Activated CD8-positive, alpha-beta memory T cell treated with anti-CD3 and anti-CD28 coated beads for 4 hours (primary cell): Measurements from ENCODE around the gene GID8.

Source experiments
- DNase-seq, 2 donors: peaks; one replicate each; pipeline ENCODE4 v3.0.0-alpha.2; 2020; ENCODE audit warnings: low read depth in 2 of 2

GID8 gene

DNA sequence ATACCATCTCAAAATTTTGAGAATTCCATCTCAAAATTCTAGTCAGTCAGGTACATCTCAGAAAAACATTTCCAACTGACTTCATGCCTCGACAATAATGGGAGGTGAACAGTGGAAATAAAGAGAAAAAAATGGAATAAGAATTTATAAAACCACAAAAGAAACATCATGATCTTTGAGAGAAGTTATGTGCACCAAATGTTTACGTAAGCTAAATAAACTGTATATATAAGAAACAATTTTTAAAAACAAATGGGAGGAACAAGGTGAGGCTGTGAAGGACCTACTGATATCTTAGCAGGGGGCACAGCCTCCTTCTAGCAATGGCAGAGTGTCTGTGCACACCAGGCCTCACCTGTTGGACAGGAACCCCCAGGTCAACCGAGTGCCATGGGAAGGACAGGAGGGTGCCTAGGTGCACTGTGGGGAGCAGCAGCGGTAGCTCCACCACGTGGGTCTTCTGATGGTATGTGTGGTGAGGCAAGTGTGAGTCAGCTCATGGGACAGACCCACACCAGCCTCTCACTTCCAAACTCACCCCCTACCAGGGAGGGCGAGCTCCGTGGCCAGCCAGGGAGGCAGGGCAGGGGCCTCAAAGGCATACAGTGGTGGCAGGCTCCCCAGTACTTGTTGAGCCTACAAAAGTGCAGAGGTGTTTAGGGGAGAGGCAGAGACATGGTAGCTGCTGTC lies 34.9 kb upstream of the GID8 start:
- no peak for DNase-seq

DNA sequence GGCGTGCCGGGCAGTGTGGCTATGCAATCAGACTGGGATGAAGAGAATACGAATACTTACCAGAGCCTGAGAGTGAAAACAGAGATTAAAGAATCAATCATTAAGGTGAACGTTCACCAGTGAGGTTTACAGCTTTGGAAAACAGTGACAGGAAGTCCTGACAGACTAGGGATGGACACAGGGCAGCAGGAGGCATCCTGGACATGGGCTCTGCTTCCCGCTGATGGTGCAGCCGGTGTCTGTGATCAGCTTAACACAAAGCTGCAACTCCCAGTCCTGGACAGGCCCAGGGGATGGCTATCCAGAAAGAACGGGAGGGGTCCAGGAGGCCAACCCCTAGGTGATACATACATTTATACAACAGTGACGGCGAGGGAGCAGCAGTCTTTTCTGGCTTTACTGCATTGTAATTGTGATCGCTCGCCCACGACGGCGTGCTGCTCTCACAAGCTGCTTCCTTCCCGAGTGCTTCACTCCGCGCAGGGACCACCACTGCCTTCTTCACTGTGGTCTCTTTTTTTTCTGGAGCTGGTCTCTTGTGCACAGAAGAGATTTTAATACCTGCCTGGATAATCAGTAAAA lies 32.3 kb upstream of the GID8 start:
- no peak for DNase-seq

DNA sequence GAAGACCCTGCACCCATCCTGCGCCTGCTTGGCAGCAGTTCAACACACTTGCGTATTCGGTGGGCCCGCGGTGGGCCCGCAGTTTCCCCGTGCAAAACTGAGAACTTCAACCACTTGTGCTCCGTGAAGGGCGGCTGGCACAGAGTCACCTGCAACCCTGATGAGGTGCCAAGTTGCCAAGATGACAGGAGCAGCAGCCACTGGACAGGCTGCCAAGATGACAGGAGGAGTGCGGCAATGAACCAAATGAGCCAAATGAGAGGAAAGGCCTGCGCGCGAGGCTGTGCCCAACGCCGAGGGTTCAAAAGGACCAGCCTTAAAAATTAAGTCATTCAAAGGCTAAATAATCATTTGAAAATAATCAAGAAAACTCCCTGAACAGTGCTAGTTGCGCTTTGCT lies 31.7 kb upstream of the GID8 start:
- DNase-seq, result no peak

DNA sequence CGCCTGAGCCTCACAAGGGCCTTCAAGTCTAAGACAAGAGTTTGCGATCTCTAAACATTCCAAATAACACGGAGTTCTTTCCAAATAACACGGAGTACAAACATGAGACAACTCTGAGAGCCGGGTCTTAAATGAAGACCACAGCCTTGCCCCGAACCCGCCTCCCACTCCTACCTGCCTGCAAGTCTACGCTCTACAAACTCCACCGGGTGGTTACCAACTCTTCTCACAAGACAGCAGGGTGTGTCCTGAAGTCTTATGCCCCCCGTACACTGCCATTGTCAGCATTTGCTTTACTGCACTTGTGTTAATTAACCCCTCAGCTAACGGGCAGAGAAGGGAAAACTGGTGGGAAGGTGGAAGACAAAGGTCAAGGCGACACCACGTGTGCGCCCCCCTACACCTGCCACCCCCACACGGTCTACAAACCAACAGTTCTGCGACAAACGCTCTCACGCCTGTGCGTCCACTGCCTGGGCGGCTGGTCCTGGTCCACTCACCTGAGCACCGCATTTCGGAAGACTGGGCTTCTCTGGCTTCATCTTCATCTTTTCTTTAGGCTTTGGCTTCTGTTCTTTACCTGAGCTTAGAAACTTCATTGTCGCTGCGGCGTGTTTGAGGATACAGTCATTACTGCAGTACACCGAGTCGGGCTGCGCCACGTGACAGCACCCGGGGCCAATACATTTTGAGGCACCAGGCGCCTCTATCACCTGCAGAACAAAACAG lies 31.1 kb upstream of the GID8 start:
- DNase-seq, result no peak

DNA sequence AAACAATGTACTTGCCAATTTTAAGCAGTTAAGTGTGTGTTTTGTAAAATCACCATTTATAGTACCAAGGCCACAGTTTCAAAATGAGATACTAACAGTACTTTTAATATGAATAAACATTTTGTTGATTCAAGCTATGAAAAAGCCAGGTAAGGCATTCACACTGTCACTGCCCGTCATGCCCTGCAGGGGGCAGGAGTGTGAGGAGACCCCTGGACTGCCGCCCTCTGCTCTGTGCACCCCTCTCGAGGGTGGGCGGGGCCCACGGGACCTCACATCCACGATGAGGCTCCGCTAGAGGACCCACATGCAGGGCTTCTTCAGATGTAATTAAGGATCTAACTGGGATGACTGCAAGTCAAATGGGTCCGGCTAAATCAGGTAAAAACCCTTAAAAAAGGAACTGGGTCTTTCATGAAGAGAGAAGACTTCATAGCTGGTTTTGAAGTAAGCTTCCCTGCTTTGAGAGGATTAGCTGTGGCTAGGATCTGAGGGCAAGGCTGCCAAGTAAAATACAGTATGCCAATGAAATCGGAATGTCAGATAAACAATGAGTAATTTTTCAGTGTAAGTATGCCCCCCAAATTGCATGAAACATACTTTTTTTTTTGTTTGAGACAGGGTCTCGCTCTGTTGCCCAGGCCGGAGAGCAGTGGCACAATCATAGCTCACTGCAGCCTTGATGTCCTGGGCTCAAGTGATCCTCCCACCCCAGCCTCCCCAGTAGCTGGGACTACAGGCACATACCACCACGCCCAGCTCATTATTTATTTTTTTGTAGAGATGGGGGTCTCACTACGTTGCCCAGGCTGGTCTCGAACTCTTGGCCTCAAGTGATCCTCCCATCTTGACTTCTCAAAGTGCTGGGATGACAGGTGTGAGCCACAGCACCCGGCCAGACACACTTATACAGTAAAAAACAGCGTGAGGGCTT lies 30.3 kb upstream of the GID8 start:
- no peak for DNase-seq

DNA sequence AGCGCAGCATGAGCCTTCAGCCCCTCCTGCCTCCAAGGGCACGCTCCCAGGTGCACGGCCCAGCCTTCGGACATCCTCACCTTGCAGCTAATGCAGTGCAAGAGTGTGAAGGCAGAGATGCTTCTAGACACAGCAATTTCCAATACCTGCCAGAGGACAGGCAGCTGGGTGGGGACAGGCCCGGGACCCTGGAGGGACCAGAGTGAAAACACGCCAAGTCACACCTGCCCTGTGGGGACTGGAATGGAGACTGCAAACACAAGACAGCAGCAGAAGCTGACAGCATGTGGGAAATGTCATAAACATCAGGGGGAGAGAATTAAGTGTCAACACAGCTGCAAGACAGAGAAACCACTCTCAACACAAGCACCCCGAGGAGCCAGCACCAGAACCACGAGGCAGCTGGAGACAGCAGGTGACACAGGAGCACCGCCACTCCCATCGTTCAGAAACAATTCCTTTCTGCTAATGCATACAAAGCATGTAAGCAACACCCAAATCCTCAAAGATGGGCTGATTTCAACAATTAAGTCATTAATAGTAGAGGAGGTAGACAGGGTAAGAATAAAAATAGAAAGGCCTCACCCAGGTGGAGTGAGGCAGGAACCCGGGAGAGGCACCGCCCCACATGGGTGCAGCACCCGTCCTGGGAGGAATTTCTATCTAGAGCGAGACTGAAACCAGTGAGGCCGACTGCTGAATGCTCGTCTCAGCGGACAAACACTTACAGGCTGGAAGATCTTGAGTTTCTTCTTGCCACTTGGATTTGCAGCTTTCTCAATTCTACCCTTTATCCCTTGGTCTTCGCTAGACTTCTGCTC lies 28.8 kb upstream of the GID8 start:
- no peak for DNase-seq

DNA sequence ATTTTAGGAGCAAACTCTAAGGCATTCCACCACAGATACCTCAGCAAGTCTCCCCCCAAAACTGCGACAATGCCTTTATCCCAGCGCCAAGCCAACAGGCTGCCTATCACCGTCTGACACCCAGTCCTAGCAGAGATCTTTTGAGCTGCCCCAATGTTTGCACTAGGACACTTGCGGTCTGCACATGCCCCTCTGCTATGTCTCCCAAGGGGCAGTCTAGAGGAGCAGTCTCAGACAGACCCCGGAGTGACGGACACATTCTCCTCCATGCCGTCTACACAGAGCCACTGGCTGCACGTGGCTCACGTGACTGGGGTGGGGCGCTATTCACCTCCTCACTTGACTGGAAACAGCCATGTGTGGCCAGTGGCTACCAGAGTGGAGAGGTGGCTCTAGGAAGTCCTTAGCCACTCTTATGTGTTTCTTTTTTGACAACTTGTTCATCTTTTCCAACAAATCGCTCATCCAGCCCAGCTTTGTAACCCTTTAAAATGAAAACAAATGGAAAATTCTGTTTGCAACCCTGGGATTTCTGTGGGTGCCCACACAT lies 27.7 kb upstream of the GID8 start:
- no peak for DNase-seq

DNA sequence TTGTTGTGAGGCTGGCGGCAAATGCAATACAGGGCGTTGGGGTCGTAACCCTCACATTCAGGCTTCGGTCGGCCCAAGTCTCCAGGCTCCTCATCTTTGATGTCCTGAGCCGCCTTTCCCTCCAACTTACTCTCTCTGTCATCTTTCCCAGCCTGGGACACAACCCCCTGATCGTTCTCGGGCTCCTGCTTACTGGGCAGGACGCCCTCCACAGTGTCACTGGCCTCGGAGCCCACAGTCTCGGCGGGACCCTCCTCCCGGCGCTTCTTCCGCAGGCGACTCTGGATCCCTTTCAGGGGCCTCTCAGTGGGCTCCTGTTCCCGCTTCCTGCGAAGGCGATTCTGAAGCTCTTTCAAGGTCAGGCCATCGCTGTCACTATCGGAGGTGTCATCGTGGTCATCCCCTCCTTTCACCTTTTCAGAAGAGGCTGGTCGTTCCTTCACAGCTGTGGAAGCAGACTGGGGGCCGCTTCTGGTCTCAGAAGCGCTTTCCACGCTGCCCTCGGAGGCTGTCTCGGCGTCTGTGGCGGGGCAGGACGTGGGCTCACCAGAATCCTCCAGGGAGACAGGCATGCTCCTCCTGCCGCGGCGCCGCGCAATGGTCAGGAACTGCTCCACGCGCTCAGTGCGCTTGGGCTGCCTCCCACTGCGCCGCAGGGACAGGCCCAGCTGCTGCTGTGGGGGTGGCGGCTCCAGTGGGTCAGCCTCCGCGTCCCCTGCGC lies 27.0 kb upstream of the GID8 start:
- DNase-seq, result no peak

DNA sequence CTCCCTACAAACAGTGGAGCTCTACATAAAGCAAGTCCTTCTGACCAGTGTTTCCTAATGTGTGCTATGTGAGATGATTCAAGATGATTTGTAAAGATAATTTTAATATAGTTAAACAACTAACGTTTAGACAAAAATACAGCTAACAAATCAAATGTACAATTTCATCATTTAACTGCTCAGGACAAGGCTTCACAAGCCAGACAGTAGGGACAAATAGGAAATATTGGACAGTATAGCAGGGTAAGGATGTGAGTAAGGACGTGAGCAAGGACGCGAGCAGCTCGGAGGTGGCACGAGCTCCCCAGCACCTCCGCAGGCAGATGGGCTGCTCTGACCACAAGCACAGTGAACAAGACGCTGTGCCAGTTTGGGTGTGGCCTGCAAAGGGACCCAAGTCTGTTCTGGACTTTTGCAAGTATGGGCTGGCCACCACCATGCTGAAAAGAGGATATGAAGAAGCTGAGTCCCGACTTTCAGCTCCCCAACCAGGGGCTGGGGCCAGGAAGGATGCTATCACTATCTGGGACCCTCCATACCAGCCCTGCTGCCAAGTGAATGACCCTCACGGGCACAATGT lies 26.2 kb upstream of the GID8 start:
- no peak for DNase-seq

DNA sequence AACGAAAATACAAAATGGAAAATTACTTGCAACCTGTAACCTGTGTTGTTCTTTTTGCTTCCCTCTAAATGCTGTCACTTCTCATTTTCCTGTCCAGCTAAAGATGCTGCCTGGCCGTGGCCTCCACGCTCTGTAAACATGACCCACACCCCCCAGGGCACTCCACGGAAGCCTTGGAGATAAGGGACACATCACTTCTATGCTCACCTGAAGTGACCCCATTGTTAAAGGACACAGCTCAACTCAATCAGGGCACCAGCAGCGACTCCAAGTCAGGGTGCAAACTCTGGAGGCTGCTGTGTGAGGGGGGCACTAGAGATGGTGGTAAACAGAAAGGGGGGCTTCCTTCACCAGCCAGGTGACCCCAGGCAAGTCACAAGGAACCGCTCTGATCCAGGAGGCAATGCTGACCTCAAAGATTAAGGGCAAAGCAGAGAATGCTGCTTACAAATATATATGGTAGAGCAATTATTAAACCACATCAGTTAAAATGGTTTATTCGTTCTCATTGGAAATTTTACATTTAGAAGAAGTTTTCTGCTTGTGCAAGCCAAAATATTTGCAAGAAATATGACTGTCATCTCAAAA lies 24.8 kb upstream of the GID8 start:
- no peak for DNase-seq

DNA sequence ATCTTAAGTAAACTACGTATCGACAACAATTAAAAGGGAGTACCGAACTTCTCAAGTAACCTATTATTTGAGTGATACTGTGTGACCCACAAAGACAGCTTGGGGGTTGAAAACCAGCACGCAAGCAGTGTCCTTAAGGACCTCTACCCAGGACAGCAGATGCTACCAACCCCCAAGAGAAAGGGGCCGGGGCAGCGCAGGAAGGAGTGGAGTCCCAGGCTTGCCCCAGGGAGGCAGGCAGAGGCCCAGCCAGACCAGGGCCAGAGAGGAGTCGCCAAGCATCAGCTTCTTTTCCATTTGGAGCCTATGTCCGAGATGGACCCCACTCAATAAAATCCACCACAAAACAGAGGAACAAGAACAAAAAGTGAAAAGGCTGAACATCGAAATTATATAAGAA lies 23.5 kb upstream of the GID8 start:
- no peak for DNase-seq

DNA sequence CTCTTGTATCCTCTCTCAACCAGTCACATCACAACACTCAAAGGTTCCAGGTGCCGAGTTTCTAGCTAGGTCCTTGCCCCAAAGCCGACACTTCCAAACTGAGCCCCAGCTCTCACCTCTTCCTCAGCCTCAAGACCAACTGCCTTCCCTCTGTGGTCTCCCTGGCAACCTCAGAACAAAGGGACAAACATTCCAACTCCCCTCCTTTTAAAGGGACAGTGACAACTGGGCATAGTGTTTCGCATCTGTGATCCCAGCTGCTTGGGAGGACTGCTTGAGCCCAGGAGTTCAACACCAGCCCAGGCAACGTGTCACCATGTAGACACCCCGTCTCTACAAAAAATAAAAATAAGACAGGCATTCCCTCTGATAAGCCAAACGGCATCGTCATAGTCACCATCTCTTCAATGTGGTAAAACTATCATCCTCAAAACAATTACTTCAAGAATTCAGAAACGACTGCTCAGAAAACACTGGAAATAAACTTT lies 22.9 kb upstream of the GID8 start:
- DNase-seq, result no peak

DNA sequence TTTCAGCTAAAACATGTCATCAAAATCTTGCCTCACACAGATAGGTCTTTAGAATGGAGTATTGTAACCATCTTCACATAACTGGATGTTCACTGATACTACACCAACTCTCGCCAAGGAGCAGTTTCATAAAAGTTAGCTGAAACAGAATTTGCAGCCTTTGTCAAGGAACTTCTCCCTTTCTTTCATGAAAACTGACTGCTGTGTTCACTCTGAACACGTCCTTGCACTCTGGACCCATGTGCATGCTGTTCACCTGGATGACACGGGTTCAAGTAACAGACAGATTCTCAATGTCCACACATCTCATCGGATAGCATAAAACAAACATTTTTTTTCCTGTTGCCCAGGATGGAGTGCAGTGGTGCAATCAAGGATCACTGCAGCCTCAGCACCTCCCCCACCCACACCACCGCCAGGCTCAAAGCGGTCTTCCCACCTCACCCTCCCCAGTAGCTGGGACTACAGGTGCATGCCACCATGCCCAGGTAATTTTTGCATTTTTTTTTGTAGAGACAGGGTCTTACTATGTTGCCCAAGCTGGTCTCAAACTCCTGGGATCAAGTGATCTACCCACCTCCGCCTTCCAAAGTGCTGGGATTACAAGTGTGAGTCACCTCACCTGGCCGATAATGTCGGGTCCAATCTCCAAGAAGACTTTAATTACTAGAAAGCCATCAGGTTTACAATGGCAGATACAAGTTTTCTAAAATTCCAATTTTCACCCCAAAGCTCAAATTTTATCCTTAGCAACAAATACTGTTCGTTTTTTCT lies 21.1 kb upstream of the GID8 start:
- DNase-seq, result no peak

DNA sequence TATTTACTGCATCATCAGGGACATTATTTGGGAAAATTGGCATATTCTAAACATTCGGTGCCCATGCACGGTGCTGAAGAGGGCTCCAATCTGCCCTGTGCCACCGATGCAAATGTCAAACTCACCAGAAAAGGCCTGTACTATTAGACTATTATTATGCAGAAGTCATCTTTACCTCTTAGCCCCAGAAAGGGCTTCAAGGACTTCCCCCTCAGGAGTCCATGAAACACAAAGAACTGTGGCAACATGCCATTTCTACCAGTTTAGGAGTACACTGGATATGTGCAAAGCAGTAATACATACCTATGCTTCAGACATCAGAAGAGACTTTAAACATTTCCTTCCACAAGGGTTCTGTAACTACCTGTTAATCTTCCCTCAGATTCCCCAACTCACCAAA lies 20.2 kb upstream of the GID8 start:
- DNase-seq, result no peak

DNA sequence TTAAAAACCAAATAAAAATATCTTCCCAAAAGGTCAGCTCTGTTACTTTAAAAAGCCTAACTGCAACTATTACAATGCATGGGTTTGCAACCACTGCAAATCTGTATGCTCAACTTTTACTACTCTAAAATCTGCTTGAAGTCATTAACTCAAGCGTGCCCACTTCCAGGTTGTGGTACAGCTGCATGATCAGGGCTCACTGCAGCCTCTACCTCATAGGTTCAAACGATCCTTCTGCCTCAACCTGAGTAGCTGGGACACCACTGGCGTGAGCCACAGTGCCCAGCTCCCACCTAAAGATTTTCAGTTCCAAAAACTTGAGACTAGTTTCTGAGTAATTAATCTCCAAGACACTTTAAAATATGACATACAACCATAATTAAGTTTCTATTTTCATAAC lies 19.8 kb upstream of the GID8 start:
- DNase-seq, result no peak

DNA sequence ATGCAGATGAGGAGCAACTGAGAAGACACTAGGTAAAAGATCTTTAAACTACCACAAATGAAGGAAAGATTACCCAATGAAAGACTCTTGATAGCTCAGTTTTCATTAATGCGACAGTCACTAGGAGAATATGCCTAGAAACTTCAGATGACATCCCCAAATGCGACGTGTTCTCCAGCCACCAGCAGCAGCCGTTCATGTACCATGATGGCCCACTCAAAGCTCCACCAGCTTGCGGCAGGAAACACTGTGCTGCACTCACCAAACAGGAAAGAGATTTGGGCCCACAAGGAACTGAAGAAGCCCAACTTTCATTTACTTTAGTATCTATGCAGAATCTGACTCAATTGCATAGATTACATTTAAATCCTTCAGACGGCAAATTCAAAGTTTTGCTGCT lies 19.1 kb upstream of the GID8 start:
- peak in 1 of 2 donors; percentile 32 for DNase-seq

DNA sequence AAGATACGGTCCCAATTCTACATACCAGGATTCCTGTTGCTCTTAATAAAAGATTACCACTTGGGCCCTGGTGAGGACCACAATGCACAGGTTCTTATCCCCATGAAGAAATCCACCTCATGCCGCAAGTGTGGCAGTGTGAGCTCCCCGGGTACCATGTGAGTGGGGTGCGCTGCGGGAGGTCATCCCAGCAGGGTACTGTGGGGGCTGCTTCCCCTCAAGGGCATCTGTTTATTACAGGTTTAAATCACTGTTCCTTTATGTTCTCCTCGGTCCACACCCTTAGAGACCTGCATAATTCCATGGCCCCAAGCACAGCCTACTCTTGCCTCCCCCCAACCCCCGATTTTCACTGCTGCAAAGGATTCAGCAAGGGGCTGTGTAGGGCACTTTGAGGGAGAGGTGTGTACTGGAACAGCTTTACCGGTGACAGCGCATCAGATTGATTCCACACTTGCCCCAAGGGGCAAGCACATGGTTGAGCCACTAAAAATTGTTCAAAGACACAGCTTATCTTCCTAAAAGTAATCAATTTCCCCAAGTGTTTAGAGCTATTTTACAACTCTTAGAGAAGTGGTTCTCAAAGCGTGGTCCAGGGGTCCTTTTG lies 17.8 kb upstream of the GID8 start:
- no peak for DNase-seq

DNA sequence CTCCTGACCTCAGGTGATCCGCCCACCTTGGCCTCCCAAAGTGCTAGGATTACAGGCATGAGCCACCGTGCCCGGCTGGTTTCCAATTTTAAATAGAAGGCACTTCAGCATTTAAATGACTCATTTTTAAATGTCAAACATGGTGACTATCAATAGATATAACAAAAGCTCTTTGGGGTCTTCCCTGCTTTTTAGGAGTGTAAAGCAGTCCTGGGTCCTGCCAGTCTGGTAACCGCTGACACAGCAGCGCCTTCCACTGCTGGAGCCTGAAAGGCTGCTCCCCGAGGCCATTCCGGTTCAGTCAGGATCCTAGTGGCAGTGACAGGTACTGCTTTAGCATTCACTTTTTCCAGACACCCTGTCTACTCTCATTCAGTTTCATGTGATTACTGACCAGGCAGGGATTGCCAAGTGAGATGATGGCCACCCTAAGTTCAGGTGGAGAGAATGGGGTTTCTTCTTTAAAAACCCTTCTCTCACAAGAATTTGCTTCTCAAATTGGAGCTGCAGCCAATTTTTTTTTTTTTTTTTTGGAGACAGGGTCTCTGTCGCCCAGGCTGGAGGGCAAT lies 16.7 kb upstream of the GID8 start:
- peak in 1 of 2 donors; percentile 37 for DNase-seq
